Measurements from ENCODE around the gene ODC1.

- TF ChIP-seq SRF (IDR thresholded peaks at IDR 0.05; ENCODE audit: low read depth) (no peak), ZNF274 (IDR thresholded peaks at IDR 0.05; ENCODE audit: low read depth, low read length) (no peak), FOSL1 (IDR thresholded peaks at IDR 0.05; ENCODE audit: low read depth) (no peak), SIN3A (IDR thresholded peaks at IDR 0.05; ENCODE audit: low read depth) (no peak), ELF1 (IDR thresholded peaks at IDR 0.05; ENCODE audit: borderline replicate concordance, low read depth) (no peak), POLR2A (IDR thresholded peaks at IDR 0.05; ENCODE audit: borderline replicate concordance, extremely low read depth, insufficient read depth, insufficient read length) (no peak), SP1 (IDR thresholded peaks at IDR 0.05; ENCODE audit: low read depth) (no peak), REST (IDR thresholded peaks at IDR 0.05; ENCODE audit: low read depth) (no peak), EZH2 (IDR thresholded peaks at IDR 0.05) (no peak), RAD21 (IDR thresholded peaks at IDR 0.05; ENCODE audit: low read depth) (no peak), EZH2phosphoT487 (IDR thresholded peaks at IDR 0.05; ENCODE audit: borderline replicate concordance) (no peak)
- TF ChIP-seq, protein P1, sequence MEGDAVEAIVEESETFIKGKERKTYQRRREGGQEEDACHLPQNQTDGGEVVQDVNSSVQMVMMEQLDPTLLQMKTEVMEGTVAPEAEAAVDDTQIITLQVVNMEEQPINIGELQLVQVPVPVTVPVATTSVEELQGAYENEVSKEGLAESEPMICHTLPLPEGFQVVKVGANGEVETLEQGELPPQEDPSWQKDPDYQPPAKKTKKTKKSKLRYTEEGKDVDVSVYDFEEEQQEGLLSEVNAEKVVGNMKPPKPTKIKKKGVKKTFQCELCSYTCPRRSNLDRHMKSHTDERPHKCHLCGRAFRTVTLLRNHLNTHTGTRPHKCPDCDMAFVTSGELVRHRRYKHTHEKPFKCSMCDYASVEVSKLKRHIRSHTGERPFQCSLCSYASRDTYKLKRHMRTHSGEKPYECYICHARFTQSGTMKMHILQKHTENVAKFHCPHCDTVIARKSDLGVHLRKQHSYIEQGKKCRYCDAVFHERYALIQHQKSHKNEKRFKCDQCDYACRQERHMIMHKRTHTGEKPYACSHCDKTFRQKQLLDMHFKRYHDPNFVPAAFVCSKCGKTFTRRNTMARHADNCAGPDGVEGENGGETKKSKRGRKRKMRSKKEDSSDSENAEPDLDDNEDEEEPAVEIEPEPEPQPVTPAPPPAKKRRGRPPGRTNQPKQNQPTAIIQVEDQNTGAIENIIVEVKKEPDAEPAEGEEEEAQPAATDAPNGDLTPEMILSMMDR (IDR thresholded peaks at IDR 0.05 in 2 of 3, conservative IDR thresholded peaks at IDR 0.05 in 1 of 3; ENCODE audit: borderline replicate concordance in 1 of 3, insufficient read depth in 1 of 3, low read depth in 2 of 3, low read length in 2 of 3) = no peak
These were observed 46.4 kb upstream of the ODC1 start for GRCh38 chr2:10494351-10495066.
